ENCODE results near the gene RYR2.

RYR2 gene

DNA sequence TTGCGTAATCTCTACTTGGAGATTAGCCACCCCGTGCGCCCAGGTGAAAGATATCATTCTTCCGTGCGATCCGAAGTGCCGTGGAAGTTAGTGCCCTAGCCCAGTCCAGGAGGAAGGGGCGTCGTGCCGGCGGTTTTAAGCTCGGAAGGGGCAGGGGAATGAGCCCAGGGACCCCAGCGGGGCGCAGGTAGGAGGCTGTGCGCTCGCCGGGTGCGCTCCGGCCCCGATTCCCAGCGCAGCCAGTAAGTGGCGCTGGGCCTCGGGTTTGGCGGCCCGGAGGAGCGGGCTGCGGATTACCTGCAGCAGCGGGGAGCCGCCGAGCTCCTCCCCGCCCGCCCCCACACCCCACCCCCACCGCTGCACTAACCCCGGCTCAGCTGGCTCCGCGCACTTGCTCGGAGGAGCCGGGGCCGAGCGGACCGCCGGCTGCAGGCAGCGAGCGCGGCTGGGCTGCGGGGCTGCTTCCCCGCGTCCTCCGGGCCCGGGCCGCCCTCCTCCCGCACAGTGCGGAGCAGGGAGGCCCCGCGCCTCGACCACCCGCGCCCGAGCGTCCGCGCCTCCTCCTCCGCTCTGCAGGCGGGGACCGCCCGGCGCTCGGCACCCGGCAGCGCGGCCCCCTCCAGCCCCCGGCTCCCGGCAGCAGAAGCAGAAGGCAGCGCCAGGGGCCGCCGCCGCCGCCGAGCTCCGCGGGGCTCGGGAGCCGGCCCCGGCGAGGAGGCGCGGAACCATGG is at the start of gene RYR2:
RYR2 (plus strand) TSS at position 390 of the 731 bp plus-strand sequence; CDS start at position 728, 338 bp downstream.
- DNase-seq = no peak
- in situ Hi-C loops (cut with HindIII; ENCODE audit: low pct_ligation_motif_present, low pct_unique_long_range_greater_than_20kb, low sequenced_read_pairs) = no loop called here

DNA sequence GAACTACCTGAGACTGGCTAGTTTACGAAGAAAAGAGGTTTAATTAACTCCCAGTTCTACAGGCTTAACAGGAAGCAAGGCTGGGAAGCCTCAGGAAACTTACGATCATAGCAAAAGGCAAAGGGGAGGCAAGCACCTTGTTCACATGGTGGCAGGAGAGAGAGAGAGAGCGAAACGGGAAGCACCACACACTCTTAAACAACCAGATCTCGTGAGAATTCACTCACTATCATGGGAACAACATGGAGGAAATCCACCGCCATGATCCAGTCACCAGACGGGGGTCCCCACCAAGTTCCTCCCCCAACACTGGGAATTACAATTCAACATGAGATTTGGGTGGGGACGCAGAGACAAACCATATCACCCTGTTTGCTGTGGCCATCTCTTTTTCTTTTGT is 49.5 kb upstream of the RYR2 start:
- in situ Hi-C loops (cut with HindIII; ENCODE audit: low pct_ligation_motif_present, low pct_unique_long_range_greater_than_20kb, low sequenced_read_pairs) = no loop called here
- DNase-seq = no peak

DNA sequence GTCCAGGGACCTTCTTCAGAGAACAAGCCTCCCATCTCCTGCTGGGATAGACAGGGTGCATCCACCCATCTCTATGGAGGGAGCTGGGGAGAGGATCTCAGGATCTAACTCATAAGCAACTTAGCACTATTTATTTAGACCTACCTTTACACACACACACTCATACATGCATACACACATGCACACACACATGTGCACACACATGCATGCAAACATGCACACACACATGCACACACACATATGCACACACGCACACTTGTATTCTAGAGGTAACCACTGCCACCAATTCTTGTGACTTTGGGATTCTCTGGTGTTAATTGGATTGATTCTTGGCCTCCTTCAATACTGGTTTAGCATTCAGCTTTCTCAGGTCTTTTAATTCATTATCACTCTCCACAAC is 47.5 kb upstream of the RYR2 start:
- no peak for DNase-seq
- in situ Hi-C loops (cut with HindIII; ENCODE audit: low pct_ligation_motif_present, low pct_unique_long_range_greater_than_20kb, low sequenced_read_pairs) = no loop called here

DNA sequence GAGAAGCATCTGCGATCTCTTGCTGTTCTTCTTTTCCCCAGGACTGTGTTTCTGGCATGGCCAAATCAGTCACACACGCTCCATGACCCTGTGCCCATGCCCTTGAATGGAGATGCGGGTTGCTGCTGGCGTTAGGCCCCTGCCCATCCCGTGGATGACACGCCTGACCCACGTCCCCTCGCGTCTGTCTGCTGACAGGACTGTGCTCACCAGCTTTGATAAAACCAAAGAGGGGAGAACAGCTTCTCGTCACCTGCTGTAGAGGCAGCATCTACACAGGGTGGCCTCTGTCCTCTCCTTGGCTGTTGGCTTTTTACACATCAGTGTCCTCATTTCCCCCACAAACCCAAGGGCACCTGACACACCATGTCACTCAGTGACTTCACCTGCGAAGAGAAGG is 44.6 kb upstream of the RYR2 start:
- in situ Hi-C loops (cut with HindIII; ENCODE audit: low pct_ligation_motif_present, low pct_unique_long_range_greater_than_20kb, low sequenced_read_pairs) = no loop called here
- no peak for DNase-seq

DNA sequence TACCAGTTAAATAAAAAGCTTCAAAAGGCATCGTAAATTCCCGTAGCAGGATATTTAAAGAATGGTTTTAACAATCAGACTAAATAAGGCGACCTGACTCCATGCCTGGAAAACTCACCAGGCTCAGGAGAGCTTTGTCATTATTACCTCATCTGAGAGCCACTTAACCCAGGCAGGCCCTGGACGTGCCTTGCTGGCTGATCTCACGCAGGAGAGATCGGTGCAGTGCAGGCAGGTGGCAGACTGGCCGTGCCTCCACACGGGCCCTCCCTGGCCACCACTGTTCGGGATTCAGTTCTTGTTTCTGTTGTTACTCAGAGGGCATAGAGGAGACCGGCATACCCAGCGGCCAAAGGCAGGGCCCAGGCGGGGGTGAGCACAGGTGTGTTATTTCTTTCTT is 44.1 kb upstream of the RYR2 start:
- DNase-seq = no peak
- in situ Hi-C loops (cut with HindIII; ENCODE audit: low pct_ligation_motif_present, low pct_unique_long_range_greater_than_20kb, low sequenced_read_pairs) = no loop called here

- DNase-seq = no peak
- in situ Hi-C loops (cut with HindIII; ENCODE audit: low pct_ligation_motif_present, low pct_unique_long_range_greater_than_20kb, low sequenced_read_pairs) = no loop called here
These were observed 43.4 kb upstream of the RYR2 start for GRCh38 chr1:236998546-236998945.

DNA sequence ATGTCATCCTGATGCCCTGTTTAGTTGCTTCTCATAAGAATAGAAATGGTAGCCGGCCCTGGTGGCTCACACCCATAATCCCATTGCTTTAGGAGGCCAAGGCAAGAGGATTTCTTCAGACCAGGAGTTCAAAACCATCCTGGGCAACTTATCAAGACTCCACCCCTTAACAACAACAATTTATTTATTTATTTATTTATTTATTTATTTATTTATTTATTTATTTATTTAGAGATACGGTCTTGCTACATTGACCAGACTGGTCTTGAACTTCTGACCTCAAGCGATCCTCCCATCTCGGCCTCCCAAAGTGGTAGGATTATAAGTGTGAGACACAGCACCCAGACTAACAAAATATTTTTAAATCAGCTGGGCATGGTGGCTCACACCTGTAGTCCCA is 41.8 kb upstream of the RYR2 start:
- no peak for DNase-seq
- in situ Hi-C loops (cut with HindIII; ENCODE audit: low pct_ligation_motif_present, low pct_unique_long_range_greater_than_20kb, low sequenced_read_pairs) = no loop called here

- in situ Hi-C loops (cut with HindIII; ENCODE audit: low pct_ligation_motif_present, low pct_unique_long_range_greater_than_20kb, low sequenced_read_pairs) = no loop called here
- no peak for DNase-seq
These were observed 38.5 kb upstream of the RYR2 start for GRCh38 chr1:237003516-237003915.

DNA sequence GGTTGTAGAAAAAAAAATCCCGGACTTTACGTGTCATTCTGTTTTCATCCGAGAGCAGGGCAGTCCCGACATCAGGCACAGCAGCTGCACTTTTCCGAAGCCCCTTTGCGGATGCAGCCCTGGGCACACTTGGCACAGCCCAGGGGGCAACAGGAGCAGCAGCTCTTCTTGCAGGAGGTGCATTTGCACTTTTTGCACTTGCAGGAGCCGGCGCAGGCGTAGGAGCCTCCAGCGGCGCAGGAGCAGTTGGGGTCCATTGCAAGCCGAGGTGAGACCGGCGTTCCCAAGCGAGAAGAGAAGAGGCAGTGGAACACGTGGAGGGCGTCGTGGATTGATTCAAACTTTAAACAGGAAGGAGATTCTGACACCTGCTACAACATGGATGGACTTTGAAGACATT is 37.9 kb upstream of the RYR2 start, which contains the start of gene MT1HL1:
MT1HL1 (minus strand) TSS at position 326 of the 400 bp plus-strand sequence; CDS start at position 257, 69 bp downstream.
- no peak for DNase-seq
- in situ Hi-C loops (cut with HindIII; ENCODE audit: low pct_ligation_motif_present, low pct_unique_long_range_greater_than_20kb, low sequenced_read_pairs) = no loop called here

DNA sequence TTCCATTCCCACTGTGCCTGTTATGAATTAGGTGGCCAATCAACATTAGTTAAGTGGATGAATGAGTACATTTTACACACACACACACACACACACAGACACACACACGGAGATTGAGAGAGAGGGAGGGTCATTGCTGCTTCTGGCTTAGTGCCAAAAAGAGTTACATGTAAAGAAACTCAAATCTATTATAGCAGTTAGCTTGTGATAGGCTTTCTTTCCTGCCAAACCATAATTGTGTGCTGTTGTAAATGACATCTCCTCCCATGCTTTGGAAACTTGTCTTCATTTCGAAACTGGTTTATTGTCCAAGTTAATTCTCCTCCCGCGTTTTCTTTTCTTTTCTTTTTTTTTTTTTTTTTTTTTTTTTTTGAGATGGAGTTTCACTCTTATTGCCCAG is 36.3 kb upstream of the RYR2 start:
- in situ Hi-C loops (cut with HindIII; ENCODE audit: low pct_ligation_motif_present, low pct_unique_long_range_greater_than_20kb, low sequenced_read_pairs) = no loop called here
- no peak for DNase-seq

- in situ Hi-C loops (cut with HindIII; ENCODE audit: low pct_ligation_motif_present, low pct_unique_long_range_greater_than_20kb, low sequenced_read_pairs) = no loop called here
- DNase-seq = no peak
These were observed 34.7 kb upstream of the RYR2 start for GRCh38 chr1:237007147-237007881.

- DNase-seq = no peak
- in situ Hi-C loops (cut with HindIII; ENCODE audit: low pct_ligation_motif_present, low pct_unique_long_range_greater_than_20kb, low sequenced_read_pairs) = no loop called here
These were observed 32.4 kb upstream of the RYR2 start for GRCh38 chr1:237009611-237010010.

DNA sequence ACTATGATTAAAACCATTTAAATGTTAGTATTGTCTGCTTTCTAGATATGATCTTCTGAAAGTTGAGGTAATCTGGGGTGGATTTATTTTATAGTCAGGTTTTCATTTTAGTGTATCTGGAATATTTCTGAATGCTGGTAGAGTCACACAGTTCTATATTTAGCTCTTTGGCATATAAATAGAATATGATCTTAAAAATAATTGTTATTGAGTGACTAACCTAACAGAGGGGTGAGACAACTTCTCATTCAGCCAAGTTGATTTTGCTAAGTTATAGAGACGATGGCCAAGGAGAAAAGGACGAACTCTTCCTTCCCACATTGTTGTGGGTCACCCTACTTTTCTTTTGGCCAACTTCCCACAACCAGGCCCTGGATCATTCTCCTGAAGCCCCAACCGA is 30.6 kb upstream of the RYR2 start:
- in situ Hi-C loops (cut with HindIII; ENCODE audit: low pct_ligation_motif_present, low pct_unique_long_range_greater_than_20kb, low sequenced_read_pairs) = no loop called here
- DNase-seq = no peak

GRCh38 chr1:237012361-237012760 is 29.6 kb upstream of the RYR2 start:
- in situ Hi-C loops (cut with HindIII; ENCODE audit: low pct_ligation_motif_present, low pct_unique_long_range_greater_than_20kb, low sequenced_read_pairs) = no loop called here
- DNase-seq = no peak

DNA sequence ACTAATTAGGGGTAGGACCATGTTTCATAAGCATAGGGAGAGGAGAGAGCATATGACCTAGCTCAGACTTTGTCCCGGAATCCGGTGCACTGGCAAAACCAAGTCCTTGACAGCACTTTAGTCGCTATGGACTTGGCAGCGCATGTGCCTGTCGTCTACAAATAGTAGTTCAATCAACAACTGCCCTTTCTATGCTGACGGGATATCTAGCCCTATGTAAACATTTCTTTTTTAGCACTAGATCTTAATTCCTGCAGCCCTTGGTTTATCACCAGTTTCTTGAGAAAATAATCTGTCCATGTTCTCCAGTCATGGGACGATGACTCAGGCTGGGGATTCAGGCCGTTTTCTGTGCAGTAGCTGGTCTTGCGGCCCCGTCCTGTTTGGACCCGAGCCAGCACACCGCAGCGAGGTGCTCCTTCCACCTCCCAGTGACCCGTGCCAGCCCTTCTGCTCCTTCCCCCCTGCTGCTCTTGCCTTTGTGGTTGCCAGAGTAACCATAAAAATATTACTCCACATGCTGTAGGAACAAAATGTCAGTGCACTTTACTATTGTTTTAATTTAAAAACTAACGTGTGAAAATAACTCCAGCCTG is 29.1 kb upstream of the RYR2 start:
- in situ Hi-C loops (cut with HindIII; ENCODE audit: low pct_ligation_motif_present, low pct_unique_long_range_greater_than_20kb, low sequenced_read_pairs) = no loop called here
- peak; percentile 79 for DNase-seq

DNA sequence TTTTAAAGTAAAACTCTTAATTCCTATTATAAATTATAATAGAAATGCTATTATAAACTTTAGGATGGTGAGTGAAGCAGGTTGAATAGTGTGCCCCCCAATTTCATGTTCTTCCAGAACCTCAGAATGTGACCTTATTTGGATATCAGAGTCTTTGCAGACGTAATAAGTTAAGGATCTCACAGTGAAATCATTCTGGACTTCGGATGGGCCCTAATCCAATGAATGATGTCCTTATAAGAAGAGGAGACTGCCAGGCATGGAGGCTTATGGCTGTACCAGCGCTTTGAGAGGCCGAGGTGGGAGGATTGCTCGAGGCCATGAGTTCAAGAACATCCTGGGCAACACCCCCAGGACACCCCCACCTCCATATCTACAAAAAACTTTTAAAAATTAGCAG is 28.4 kb upstream of the RYR2 start:
- no peak for DNase-seq
- in situ Hi-C loops (cut with HindIII; ENCODE audit: low pct_ligation_motif_present, low pct_unique_long_range_greater_than_20kb, low sequenced_read_pairs) = no loop called here

DNA sequence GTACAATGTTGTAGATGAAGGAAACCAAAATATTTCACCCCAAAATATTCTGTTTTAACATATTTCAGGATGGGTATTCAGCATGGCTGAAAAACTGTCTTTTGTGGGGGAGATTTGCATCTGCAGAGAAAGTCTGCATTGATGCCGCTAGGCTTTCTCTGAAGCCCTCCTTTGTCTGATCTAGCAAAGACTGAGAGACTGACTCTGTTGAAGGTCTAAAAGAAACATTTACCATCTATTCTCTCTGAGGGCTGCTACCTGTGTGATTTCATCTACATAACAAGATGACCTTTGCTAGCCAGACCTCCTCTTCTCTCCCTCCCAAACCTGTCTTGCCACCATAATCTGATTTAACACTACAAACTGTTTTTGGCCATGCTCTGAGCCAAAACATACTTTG is 25.4 kb upstream of the RYR2 start:
- DNase-seq = no peak
- in situ Hi-C loops (cut with HindIII; ENCODE audit: low pct_ligation_motif_present, low pct_unique_long_range_greater_than_20kb, low sequenced_read_pairs) = no loop called here

GRCh38 chr1:237018896-237019295 is 23.1 kb upstream of the RYR2 start:
- no peak for DNase-seq
- in situ Hi-C loops (cut with HindIII; ENCODE audit: low pct_ligation_motif_present, low pct_unique_long_range_greater_than_20kb, low sequenced_read_pairs) = no loop called here

- in situ Hi-C loops (cut with HindIII; ENCODE audit: low pct_ligation_motif_present, low pct_unique_long_range_greater_than_20kb, low sequenced_read_pairs) = no loop called here
- no peak for DNase-seq
These were observed 16.5 kb upstream of the RYR2 start for GRCh38 chr1:237025358-237026074.
